HG02623 (cell line): ENCODE results near the gene NIT1.

Experiments
- ATAC-seq: cut with Tn5 transposase; IDR thresholded peaks from one replicate; pipeline ENCODE4 v1.9.1; 2021; ENCODE audit warnings: moderate library complexity; ENCODE audit not compliant: unreplicated experiment

Gene NIT1

GRCh38 chr1:161117759-161118581 is at the start of gene NIT1, which contains the start of gene PFDN2:
TSS of gene NIT1 (plus strand) at chr1:161118105. CDS start at chr1:161118177, 72 bp downstream.
TSS of gene PFDN2 (minus strand) at chr1:161118037. CDS start at chr1:161118026, 11 bp downstream.
- peak; percentile 76 for ATAC-seq

GRCh38 chr1:161068306-161069234 is 49.3 kb upstream of the NIT1 start:
- ATAC-seq, result peak; percentile 45

- no peak for ATAC-seq
Observed at GRCh38 chr1:161069241-161069640, 48.7 kb upstream of the NIT1 start.

GRCh38 chr1:161069731-161070270 is 48.1 kb upstream of the NIT1 start, which contains the start of gene ARHGAP30:
TSS of gene ARHGAP30 (minus strand) at chr1:161069891. CDS start at chr1:161069624, 267 bp downstream.
- peak; percentile 66 for ATAC-seq

GRCh38 chr1:161070761-161071160 is 47.1 kb upstream of the NIT1 start:
- no peak for ATAC-seq

- ATAC-seq, result no peak
Observed at GRCh38 chr1:161071886-161072371, 46.0 kb upstream of the NIT1 start.

- no peak for ATAC-seq
Observed at GRCh38 chr1:161072751-161073449, 45.0 kb upstream of the NIT1 start.

GRCh38 chr1:161073474-161074121 is 44.3 kb upstream of the NIT1 start:
- no peak for ATAC-seq

- no peak for ATAC-seq
Observed at GRCh38 chr1:161074676-161075368, 43.1 kb upstream of the NIT1 start.

- ATAC-seq, result no peak
Observed at GRCh38 chr1:161076410-161076809, 41.5 kb upstream of the NIT1 start.

- no peak for ATAC-seq
Observed at GRCh38 chr1:161077426-161077825, 40.5 kb upstream of the NIT1 start.

GRCh38 chr1:161079436-161080110 is 38.3 kb upstream of the NIT1 start:
- no peak for ATAC-seq

- no peak for ATAC-seq
Observed at GRCh38 chr1:161080441-161081405, 37.2 kb upstream of the NIT1 start.

- no peak for ATAC-seq
Observed at GRCh38 chr1:161081519-161081918, 36.4 kb upstream of the NIT1 start.

GRCh38 chr1:161082483-161082882 is 35.4 kb upstream of the NIT1 start:
- no peak for ATAC-seq

GRCh38 chr1:161082996-161083747 is 34.7 kb upstream of the NIT1 start:
- ATAC-seq, result no peak
